NT2/D1 (cell line): ENCODE data around the gene SASS6.

Experiments
- DNase-seq: peaks from one replicate; pipeline ENCODE4 v3.0.0-alpha.2; 2011; ENCODE audit warnings: low read depth, low spot score
- H3K27me3 ChIP-seq: 2 replicates; pipeline ENCODE4 v1.6.0; 2011; ENCODE audit warnings: mild to moderate bottlenecking; ENCODE audit not compliant: insufficient read length, insufficient read depth
- H3K36me3 ChIP-seq: 2 replicates; pipeline ENCODE4 v1.6.1; 2011; ENCODE audit warnings: mild to moderate bottlenecking, low read length, mixed read lengths; ENCODE audit not compliant: insufficient read depth, insufficient read length
- H3K4me1 ChIP-seq: 2 replicates; pipeline ENCODE4 v1.5.1; 2011; ENCODE audit not compliant: insufficient read depth, insufficient read length
- H3K4me3 ChIP-seq: 2 replicates; pipeline ENCODE4 v1.5.1; 2011; ENCODE audit warnings: low read depth; ENCODE audit not compliant: insufficient read length
- H3K9ac ChIP-seq: 2 replicates; pipeline ENCODE4 v1.6.0; 2011; ENCODE audit warnings: low read depth; ENCODE audit not compliant: insufficient read length
- H3K9me3 ChIP-seq: 2 replicates; pipeline ENCODE4 v1.5.1; 2011; ENCODE audit warnings: mild to moderate bottlenecking, low read length; ENCODE audit not compliant: insufficient read depth
- SUZ12 ChIP-seq: IDR thresholded peaks from 2 replicates; pipeline ENCODE4 v1.6.1; 2011; ENCODE audit not compliant: insufficient read length, insufficient read depth; ENCODE audit errors: extremely low read depth
- YY1 ChIP-seq: IDR thresholded peaks from 2 replicates; pipeline ENCODE4 v1.6.1; 2011; ENCODE audit not compliant: insufficient read length, insufficient read depth
- ZNF274 ChIP-seq: IDR thresholded peaks from 2 replicates; pipeline ENCODE4 v1.6.1; 2011; ENCODE audit warnings: mild to moderate bottlenecking, low read depth, low read length

SASS6 gene

GRCh38 chr1:100137602-100138001 lies 4.9 kb upstream of the SASS6 start:
- Histone ChIP-seq H3K9ac (no peak overlapping the region), H3K4me3 (no peak overlapping the region), H3K9me3 (no peaks in the 10 kb centered on the region), H3K27me3 (no peaks in the 10 kb centered on the region), H3K4me1 (no peaks in the 10 kb centered on the region), H3K36me3 (peaks cover 61% of the 10 kb centered on the region)
- DNase-seq, result no peak
- no peak for TF ChIP-seq YY1
- no peak for TF ChIP-seq ZNF274
- TF ChIP-seq SUZ12, result no peak

GRCh38 chr1:100134872-100135271 lies 2.1 kb upstream of the SASS6 start:
- H3K27me3 ChIP-seq, result no peaks in the 10 kb centered on the region
- H3K4me1 ChIP-seq, result no peaks in the 10 kb centered on the region
- H3K36me3 ChIP-seq, result peaks cover 35% of the 10 kb centered on the region
- DNase-seq, result no peak
- no peak overlapping the region for H3K4me3 ChIP-seq
- no peak overlapping the region for H3K9ac ChIP-seq
- no peaks in the 10 kb centered on the region for H3K9me3 ChIP-seq
- TF ChIP-seq SUZ12 (no peak), ZNF274 (no peak), YY1 (no peak)

GRCh38 chr1:100131623-100132022 lies 1.1 kb downstream of the SASS6 start:
- Histone ChIP-seq H3K36me3 (peaks cover 3% of the 10 kb centered on the region), H3K4me1 (no peaks in the 10 kb centered on the region), H3K9ac (peak overlapping the region; percentile 93), H3K27me3 (no peaks in the 10 kb centered on the region), H3K4me3 (peak overlapping the region; percentile 98), H3K9me3 (no peaks in the 10 kb centered on the region)
- DNase-seq, result no peak
- TF ChIP-seq ZNF274 (no peak), YY1 (no peak), SUZ12 (no peak)

- no peaks in the 10 kb centered on the region for H3K9me3 ChIP-seq
- H3K27me3 ChIP-seq, result no peaks in the 10 kb centered on the region
- H3K4me1 ChIP-seq, result no peaks in the 10 kb centered on the region
- H3K4me3 ChIP-seq, result no peak overlapping the region
- peaks cover 10% of the 10 kb centered on the region for H3K36me3 ChIP-seq
- no peak overlapping the region for H3K9ac ChIP-seq
- TF ChIP-seq SUZ12 (no peak), ZNF274 (no peak), YY1 (no peak)
- no peak for DNase-seq
These were observed 2.1 kb downstream of the SASS6 start for GRCh38 chr1:100130552-100131077.

GRCh38 chr1:100127226-100127625 lies 5.5 kb downstream of the SASS6 start:
- no peak for DNase-seq
- H3K27me3 ChIP-seq, result no peaks in the 10 kb centered on the region
- no peak overlapping the region for H3K9ac ChIP-seq
- peaks cover 32% of the 10 kb centered on the region for H3K36me3 ChIP-seq
- no peak overlapping the region for H3K4me3 ChIP-seq
- H3K9me3 ChIP-seq, result no peaks in the 10 kb centered on the region
- TF ChIP-seq SUZ12 (no peak), ZNF274 (no peak), YY1 (no peak)
- H3K4me1 ChIP-seq, result no peaks in the 10 kb centered on the region

GRCh38 chr1:100122177-100122576 lies 10.6 kb downstream of the SASS6 start:
- no peak for TF ChIP-seq YY1
- no peak for TF ChIP-seq ZNF274
- TF ChIP-seq SUZ12, result no peak
- Histone ChIP-seq H3K4me1 (no peaks in the 10 kb centered on the region), H3K4me3 (no peak overlapping the region), H3K27me3 (no peaks in the 10 kb centered on the region), H3K9me3 (no peaks in the 10 kb centered on the region), H3K36me3 (peaks cover 59% of the 10 kb centered on the region), H3K9ac (no peak overlapping the region)
- no peak for DNase-seq

GRCh38 chr1:100115524-100115923 lies 17.2 kb downstream of the SASS6 start:
- H3K27me3 ChIP-seq, result no peaks in the 10 kb centered on the region
- H3K36me3 ChIP-seq, result peaks cover 40% of the 10 kb centered on the region
- no peak for DNase-seq
- H3K9ac ChIP-seq, result no peak overlapping the region
- TF ChIP-seq YY1 (no peak), SUZ12 (no peak), ZNF274 (no peak)
- no peak overlapping the region for H3K4me3 ChIP-seq
- H3K4me1 ChIP-seq, result no peaks in the 10 kb centered on the region
- H3K9me3 ChIP-seq, result no peaks in the 10 kb centered on the region

- Histone ChIP-seq H3K9me3 (no peaks in the 10 kb centered on the region), H3K4me1 (no peaks in the 10 kb centered on the region), H3K27me3 (no peaks in the 10 kb centered on the region), H3K4me3 (no peak overlapping the region), H3K36me3 (peaks cover 43% of the 10 kb centered on the region), H3K9ac (no peak overlapping the region)
- no peak for TF ChIP-seq SUZ12
- TF ChIP-seq YY1, result no peak
- no peak for TF ChIP-seq ZNF274
- no peak for DNase-seq
These were observed 23.1 kb downstream of the SASS6 start for GRCh38 chr1:100109554-100110066.
